GM19438 (cell line): ENCODE data around the gene SPPL2A.
"Not testable (repeated sequence)": the region's sequence is repeated elsewhere in the genome, so short reads cannot be mapped to it uniquely, and the experiment has no call there.

ENCODE experiments used
- ATAC-seq: cut with Tn5 transposase; IDR thresholded peaks from one replicate; pipeline ENCODE4 v1.9.1; 2021; ENCODE audit warnings: low read depth; ENCODE audit not compliant: unreplicated experiment

Gene SPPL2A

GRCh38 chr15:50765195-50765967, at the start of gene SPPL2A:
TSS of gene SPPL2A (minus strand) at chr15:50765706. CDS start at chr15:50765533, 173 bp downstream.
- ATAC-seq, result peak; percentile 84

GRCh38 chr15:50814634-50815033, 49.1 kb upstream of the SPPL2A start:
- ATAC-seq, result no peak

GRCh38 chr15:50813865-50814264, 48.4 kb upstream of the SPPL2A start:
- ATAC-seq, result no peak

GRCh38 chr15:50813089-50813488, 47.6 kb upstream of the SPPL2A start:
- no peak for ATAC-seq

DNA sequence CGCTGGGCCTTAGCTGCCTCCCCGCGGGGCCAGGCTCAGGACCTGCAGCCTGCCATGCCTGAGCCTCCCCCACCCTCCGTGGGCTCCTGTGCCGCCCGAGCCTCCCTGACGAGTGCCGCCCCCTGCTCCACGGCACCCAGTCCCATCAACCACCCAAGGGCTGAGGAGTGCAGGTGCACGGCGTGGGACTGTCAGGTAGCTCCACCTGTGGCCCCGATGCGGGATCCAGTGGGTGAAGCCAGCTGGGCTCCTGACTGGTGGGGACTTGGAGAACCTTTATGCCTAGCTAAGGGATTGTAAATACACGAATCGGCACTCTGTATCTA, 46.6 kb upstream of the SPPL2A start:
- not testable (repeated sequence) for ATAC-seq

- ATAC-seq, result not testable (repeated sequence)
Observed at GRCh38 chr15:50811461-50812180, 46.1 kb upstream of the SPPL2A start.

GRCh38 chr15:50810128-50810527, 44.6 kb upstream of the SPPL2A start:
- no peak for ATAC-seq

- ATAC-seq, result no peak
Observed at GRCh38 chr15:50808728-50809127, 43.2 kb upstream of the SPPL2A start.

DNA sequence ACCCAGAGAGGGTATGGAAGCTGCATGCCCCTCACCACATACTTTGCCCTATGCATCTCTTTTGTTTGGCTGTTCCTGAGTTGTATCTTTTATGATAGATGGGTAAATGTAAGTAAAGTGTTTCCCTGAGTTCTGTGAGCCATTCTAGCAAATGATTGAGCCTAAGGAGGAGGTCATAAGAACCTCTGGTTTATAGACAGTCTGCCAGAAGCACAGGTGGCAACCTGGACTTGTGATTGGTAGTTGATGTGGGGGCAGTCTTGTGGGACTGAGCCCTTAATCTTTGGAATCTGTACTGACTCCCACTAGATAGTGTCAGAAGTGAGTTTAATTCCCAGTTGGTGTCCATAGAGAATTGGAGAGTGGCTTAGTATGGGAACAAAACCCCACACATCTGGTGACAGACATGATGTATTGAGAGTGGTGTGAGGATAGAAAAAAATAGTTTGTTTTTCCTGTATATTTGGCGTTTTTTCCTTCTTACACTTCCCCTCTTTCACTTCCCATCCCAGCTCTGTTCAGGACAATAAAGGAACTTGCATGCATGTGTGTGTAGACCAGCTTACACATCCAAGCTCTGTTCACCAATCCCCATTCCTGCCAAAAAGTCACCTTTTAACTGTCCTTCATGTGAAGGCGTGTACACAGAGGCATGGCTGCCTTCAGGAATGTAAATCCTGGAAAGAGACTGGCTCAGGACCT, 38.1 kb upstream of the SPPL2A start:
- ATAC-seq, result no peak

GRCh38 chr15:50800715-50801114, 35.2 kb upstream of the SPPL2A start:
- no peak for ATAC-seq

GRCh38 chr15:50798684-50799083, 33.2 kb upstream of the SPPL2A start:
- ATAC-seq, result no peak

- no peak for ATAC-seq
Observed at GRCh38 chr15:50797926-50798325, 32.4 kb upstream of the SPPL2A start.

DNA sequence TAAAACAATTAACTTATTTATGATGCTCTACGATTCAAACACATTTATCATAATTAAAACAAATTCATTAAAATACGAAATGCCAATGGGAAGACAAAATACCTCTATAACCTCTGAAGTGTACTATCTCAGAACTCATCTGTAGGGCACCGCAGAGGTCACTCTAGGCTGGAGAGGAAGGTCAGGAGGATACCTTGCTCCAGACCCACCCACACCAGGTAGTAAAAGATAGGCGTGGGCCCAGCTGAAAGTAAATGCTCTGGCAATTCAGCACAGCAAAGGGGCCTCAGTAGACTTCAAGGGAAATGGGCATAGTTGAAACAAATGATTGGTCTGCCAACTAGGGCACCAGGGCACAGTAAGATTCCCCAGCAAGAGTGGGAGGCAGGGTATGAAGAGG, 26.0 kb upstream of the SPPL2A start:
- no peak for ATAC-seq

- ATAC-seq, result no peak
Observed at GRCh38 chr15:50790778-50791453, 25.4 kb upstream of the SPPL2A start.

- no peak for ATAC-seq
Observed at GRCh38 chr15:50786871-50787270, 21.4 kb upstream of the SPPL2A start.

DNA sequence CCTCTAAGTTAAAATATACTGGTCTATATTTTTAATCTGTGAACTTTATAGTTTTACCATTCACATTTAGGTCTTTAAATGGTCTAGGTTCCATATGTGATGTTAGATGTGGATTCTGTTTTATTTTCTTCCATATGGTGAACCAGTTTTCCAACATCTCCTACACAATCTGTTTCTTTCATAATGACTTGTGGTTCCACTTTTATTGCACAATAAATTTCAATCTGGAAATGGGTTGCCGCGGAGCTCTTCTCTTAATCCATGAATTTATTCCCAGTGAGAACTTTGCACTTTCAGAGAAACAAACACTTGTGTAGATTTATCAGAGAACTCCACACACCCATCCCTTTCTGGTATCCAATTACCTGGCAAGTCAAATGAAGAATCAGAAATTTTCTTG, 20.9 kb upstream of the SPPL2A start:
- ATAC-seq, result no peak

- ATAC-seq, result no peak
Observed at GRCh38 chr15:50783895-50784294, 18.4 kb upstream of the SPPL2A start.

GRCh38 chr15:50783411-50783810, 17.9 kb upstream of the SPPL2A start:
- ATAC-seq, result no peak

GRCh38 chr15:50778086-50778485, 12.6 kb upstream of the SPPL2A start:
- ATAC-seq, result no peak

DNA sequence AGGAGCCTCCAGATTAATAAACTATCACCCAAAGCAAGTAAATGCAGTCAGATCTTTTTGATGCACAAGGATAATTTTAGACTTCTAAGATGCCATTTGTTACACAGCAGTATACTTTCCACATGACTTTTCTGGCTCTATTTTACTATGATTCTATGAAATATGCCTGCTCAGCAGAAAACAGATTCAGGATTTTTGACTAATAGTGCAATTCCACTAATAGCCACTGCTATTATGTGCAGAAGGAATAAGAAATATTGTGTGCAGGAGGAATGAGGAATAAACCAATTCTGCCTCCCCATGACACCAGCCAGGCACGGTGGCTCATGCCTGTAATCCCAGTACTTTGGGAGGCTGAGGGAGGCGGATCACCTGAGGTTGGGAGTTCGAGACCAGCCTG, 11.5 kb upstream of the SPPL2A start:
- ATAC-seq, result no peak

GRCh38 chr15:50774450-50774849, 8.9 kb upstream of the SPPL2A start:
- no peak for ATAC-seq
